BJ (cell line): ENCODE results near the gene TEAD3. TPM values are rescaled to one million over a fixed set of nuclear protein-coding genes. Genes with fewer than 3 reads are reported as not detected.

ENCODE experiments used
- CTCF ChIA-PET: fragments of 350-600 bp; formaldehyde crosslinking; extraction: SDS; loops from one replicate; lab custom pipeline; 2021; ENCODE audit warnings: antibody characterized with exemption, inconsistent platforms; lab: Yijun Ruan, JAX
- POLR2A ChIA-PET: fragments of 300-600 bp; sonication (Branson Sonifier 250); formaldehyde crosslinking; extraction: SDS; loops from one replicate; lab custom pipeline; 2021; ENCODE audit warnings: antibody characterized with exemption; lab: Charles Lee
- DNase-seq: peaks from one replicate; pipeline ENCODE4 v3.0.0-alpha.2; 2011; ENCODE audit warnings: low read depth
- H3K27me3 ChIP-seq: 2 replicates; pipeline ENCODE4 v1.6.0; 2011; ENCODE audit warnings: low read length; ENCODE audit not compliant: control insufficient read depth, insufficient read depth
- H3K36me3 ChIP-seq: 2 replicates; pipeline ENCODE4 v1.5.1; 2011; ENCODE audit warnings: low read length; ENCODE audit not compliant: control insufficient read depth, insufficient read depth
- H3K4me3 ChIP-seq: 2 replicates; pipeline ENCODE4 v1.5.1; 2011; ENCODE audit warnings: low read depth, mild to moderate bottlenecking, control low read depth, low read length
- CTCF ChIP-seq: IDR thresholded peaks from 2 replicates; pipeline ENCODE4 v1.5.1; 2011; ENCODE audit warnings: low read depth, mild to moderate bottlenecking, control low read depth, inconsistent platforms, low read length, moderate library complexity; ENCODE audit not compliant: insufficient read depth
- polyA plus RNA-seq: library from polyadenylated mRNA; depleted of rRNA; stranded (reverse); fragments of >200 nt; gene quantifications from 2 replicates; pipeline ENCODE4 v1.2.3, GENCODE V29; 2011

Gene TEAD3
- polyA plus RNA-seq, 1 experiment: 40.6 TPM

DNA sequence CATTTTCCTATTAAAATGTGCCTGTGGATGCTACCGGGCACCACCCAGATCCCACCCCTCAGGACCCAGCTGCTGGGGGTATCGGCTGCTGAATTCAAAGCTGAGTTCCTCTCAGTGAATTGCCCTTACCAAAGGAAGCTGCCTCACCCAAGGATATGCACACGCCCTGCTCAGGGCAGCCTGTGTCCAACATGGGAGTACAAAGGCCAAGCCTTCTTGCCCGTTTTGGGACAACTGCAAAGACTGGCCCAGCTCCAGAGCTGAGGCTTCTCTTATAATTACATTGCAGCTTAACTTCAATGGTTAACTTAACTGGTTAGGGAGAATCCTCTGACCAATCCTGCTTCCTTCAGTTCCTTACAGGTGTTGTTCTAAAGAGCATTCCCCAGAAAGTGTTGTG, 64.6 kb downstream of the TEAD3 start:
- POLR2A ChIA-PET: no interaction called here
- Histone ChIP-seq H3K27me3 (no peaks in the 10 kb centered on the region), H3K4me3 (no peak overlapping the region), H3K36me3 (peaks cover 3% of the 10 kb centered on the region)
- CTCF ChIA-PET: interaction anchor here (1.2 kb wide), 1 partner anchor 17 kb away, joined by 4 read pairs; no protein-coding TSS in a partner anchor
- DNase-seq: no peak
- TF ChIP-seq CTCF: no peak

- Histone ChIP-seq H3K27me3 (no peaks in the 10 kb centered on the region), H3K36me3 (peaks cover 17% of the 10 kb centered on the region), H3K4me3 (no peak overlapping the region)
- ChIA-PET POLR2A (no interaction called here), CTCF (interaction anchor here (1.3 kb wide), 1 partner anchor 20 kb away, joined by 3 read pairs; no protein-coding TSS in a partner anchor)
- TF ChIP-seq CTCF: no peak
- DNase-seq: no peak
These were observed 67.4 kb downstream of the TEAD3 start for GRCh38 chr6:35429463-35429862.

GRCh38 chr6:35428421-35429149, 68.3 kb downstream of the TEAD3 start:
- Histone ChIP-seq H3K4me3 (no peak overlapping the region), H3K36me3 (peaks cover 25% of the 10 kb centered on the region), H3K27me3 (no peaks in the 10 kb centered on the region)
- CTCF ChIA-PET: interaction anchor here (0.5 to 5.9 kb wide), 9 partner anchors 9 to 219 kb away, joined by 3 to 34 read pairs (median 3); partner anchors contain the start of gene PPARD
- no peak for TF ChIP-seq CTCF
- POLR2A ChIA-PET: no interaction called here
- no peak for DNase-seq

GRCh38 chr6:35427851-35428321, 69.0 kb downstream of the TEAD3 start:
- no peaks in the 10 kb centered on the region for H3K27me3 ChIP-seq
- POLR2A ChIA-PET: no interaction called here
- H3K4me3 ChIP-seq: no peak overlapping the region
- CTCF ChIA-PET: interaction anchor here (0.5 to 5.9 kb wide), 9 partner anchors 8 to 220 kb away, joined by 3 to 34 read pairs (median 3); partner anchors contain the start of genes PPARD and RPL10A
- peaks cover 25% of the 10 kb centered on the region for H3K36me3 ChIP-seq
- no peak for TF ChIP-seq CTCF
- DNase-seq: no peak

- POLR2A ChIA-PET: no interaction called here
- DNase-seq: no peak
- H3K36me3 ChIP-seq: peaks cover 26% of the 10 kb centered on the region
- TF ChIP-seq CTCF: no peak
- no peaks in the 10 kb centered on the region for H3K27me3 ChIP-seq
- no peak overlapping the region for H3K4me3 ChIP-seq
- CTCF ChIA-PET: interaction anchor here (0.8 to 5.9 kb wide), 6 partner anchors 10 to 85 kb away, joined by 3 to 34 read pairs (median 4); partner anchors contain the start of genes PPARD and RPL10A
These were observed 69.4 kb downstream of the TEAD3 start for GRCh38 chr6:35427435-35427834.
